Measurements from ENCODE around the gene MIPOL1. TPM values are rescaled to one million over a fixed set of nuclear protein-coding genes. Genes with fewer than 3 reads are reported as not detected.

MIPOL1 gene
- total and polyA plus RNA-seq, 2 of the 4 experiments (the other 2 are of a cell fraction): 2.7 to 5.9 TPM

- no peak overlapping the region for H2BK20ac ChIP-seq (ENCODE audit: low read depth, low read length)
- H3K9me3 ChIP-seq (ENCODE audit: control insufficient read depth, insufficient read depth, low read length): no peaks in the 10 kb centered on the region
- H4K91ac ChIP-seq (ENCODE audit: insufficient read depth, low read depth, low read length): no peak overlapping the region
- H4K20me1 ChIP-seq (ENCODE audit: insufficient read depth, low read length): no peaks in the 10 kb centered on the region
- H2AFZ ChIP-seq (replicated peaks; ENCODE audit: low read length, poor library complexity): no peak overlapping the region
- no peaks in the 10 kb centered on the region for H3K4me1 ChIP-seq (ENCODE audit: control insufficient read depth, insufficient read depth, low read length)
- H3K4me3 ChIP-seq (ENCODE audit: insufficient read depth, low read depth, low read length): no peak overlapping the region
- WGBS, 2 experiments (ENCODE audit: extremely low coverage in 2 of 2, insufficient read length in 1 of 2): 100% methylated on average over 1 of the region's 4 CpGs; no CpG with 5 or more reads in 1 of the 2 experiments
- no peak overlapping the region for H3K4me2 ChIP-seq (ENCODE audit: low read depth, low read length)
- H3K18ac ChIP-seq (ENCODE audit: low read depth, low read length): no peak overlapping the region
- no peak overlapping the region for H3K27ac ChIP-seq (ENCODE audit: insufficient read depth, low read length)
- no peaks in the 10 kb centered on the region for H3K36me3 ChIP-seq (ENCODE audit: control insufficient read depth, insufficient read depth, low read length)
- intact Hi-C loops (cut with micrococcal nuclease) (no loop called here), in situ Hi-C loops (cut with MboI; ENCODE audit: low sequenced_read_pairs) (no loop called here), dilution Hi-C loops (cut with HindIII; ENCODE audit: low sequenced_read_pairs, unreplicated experiment) (no loop called here)
- H2BK120ac ChIP-seq (ENCODE audit: low read depth, low read length): no peak overlapping the region
- H2BK5ac ChIP-seq (ENCODE audit: low read depth, low read length, poor library complexity, severe bottlenecking): no peak overlapping the region
- no peak overlapping the region for H3K9ac ChIP-seq (ENCODE audit: low read depth, low read length)
- no peaks in the 10 kb centered on the region for H3K27me3 ChIP-seq (ENCODE audit: control insufficient read depth, insufficient read depth, low read length)
- no TSS peak for BruUV-seq (replicated peaks)
- no peak overlapping the region for H3K14ac ChIP-seq (replicated peaks; ENCODE audit: low read depth, low read length)
- POLR2A ChIA-PET (ENCODE audit: unreplicated experiment): interaction anchor here (0.8 kb wide), 1 partner anchor 14 kb away, joined by 13 read pairs; no protein-coding TSS in a partner anchor
- no peak overlapping the region for H2AK9ac ChIP-seq (replicated peaks; ENCODE audit: low read depth, low read length, poor library complexity)
- H3K9me1 ChIP-seq (ENCODE audit: insufficient read depth, low read length): no peaks in the 10 kb centered on the region
- no peak overlapping the region for H3K23ac ChIP-seq (ENCODE audit: low read depth, low read length)
- H3K56ac ChIP-seq (ENCODE audit: extremely low read depth, insufficient read depth, low read length): no peak overlapping the region
- no peak overlapping the region for H4K8ac ChIP-seq (ENCODE audit: low read depth in 2 of 2, low read length in 2 of 2)
- no peaks in the 10 kb centered on the region for H3K79me1 ChIP-seq (ENCODE audit: low read depth in 1 of 2, low read length in 2 of 2)
- no peak overlapping the region for H2AK5ac ChIP-seq (ENCODE audit: low read depth, low read length)
- no peak overlapping the region for H4K5ac ChIP-seq (ENCODE audit: low read depth, low read length)
- CTCF ChIA-PET: interaction anchor here (0.5 to 0.7 kb wide), 2 partner anchors 10 to 238 kb away, joined by 3 to 4 read pairs; no protein-coding TSS in a partner anchor
- no peak for TF ChIP-seq RFX5 (IDR thresholded peaks at IDR 0.05; ENCODE audit: low read depth, low read length)
- 0 out of 2 replicates have a peak, but pooled peaks have one; percentile 18 for TF ChIP-seq CEBPB (IDR thresholded peaks at IDR 0.05; ENCODE audit: low read depth, low read length)
- TF ChIP-seq CTCF (conservative IDR thresholded peaks at IDR 0.05; ENCODE audit: low read depth, low read length): no peak
- TF ChIP-seq USF2 (IDR thresholded peaks at IDR 0.05; ENCODE audit: low read depth, low read length): no peak
- ATAC-seq (ENCODE audit: low read depth) (no peak), DNase-seq (no peak)
- H2BK15ac ChIP-seq (ENCODE audit: low read depth, low read length): no peak overlapping the region
- H3K4ac ChIP-seq (ENCODE audit: low read depth, low read length): no peak overlapping the region
Observed at GRCh38 chr14:37483672-37484071, 285.9 kb downstream of the MIPOL1 start.
